ENCODE results near the gene GRIK3.

The GRIK3 gene

GRCh38 chr1:36807262-36807661, 227.1 kb downstream of the GRIK3 start:
- DNase-seq, result no peak

DNA sequence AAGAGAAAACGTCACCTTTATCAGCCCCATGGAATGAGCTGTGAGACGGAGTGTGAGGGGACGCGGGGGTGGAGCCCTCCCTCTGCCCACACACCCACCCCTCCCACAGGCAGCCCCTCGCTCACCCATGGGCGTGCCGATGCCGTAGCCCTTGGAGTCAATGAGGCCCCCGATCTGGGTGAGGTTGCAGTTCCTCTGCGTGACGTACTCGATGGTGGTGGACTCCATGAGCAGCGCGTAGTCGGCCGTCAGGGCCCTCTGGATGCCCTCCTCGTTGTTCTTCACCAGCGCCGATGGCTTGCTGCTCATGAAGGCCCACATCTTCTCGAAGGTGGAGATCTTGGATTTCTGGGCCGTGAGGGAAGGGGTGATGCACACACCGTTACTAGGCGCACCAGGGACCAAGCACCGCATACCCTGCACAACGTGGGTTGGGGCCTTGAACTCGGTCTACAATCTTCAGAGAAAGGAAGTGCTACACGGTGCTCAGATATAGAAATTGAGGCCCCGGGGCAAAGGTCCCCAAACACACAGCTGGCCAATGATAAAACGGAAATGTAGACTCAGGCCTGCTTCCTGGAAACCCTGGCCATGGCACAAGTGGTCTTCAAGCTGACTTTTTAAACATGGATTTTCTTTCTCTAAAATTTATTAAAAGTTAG, 228.2 kb downstream of the GRIK3 start:
- no peak for DNase-seq

GRCh38 chr1:36804669-36805314, 229.5 kb downstream of the GRIK3 start:
- no peak for DNase-seq

GRCh38 chr1:36803868-36804570, 230.3 kb downstream of the GRIK3 start:
- DNase-seq, result no peak

GRCh38 chr1:36802018-36802417, 232.3 kb downstream of the GRIK3 start:
- DNase-seq, result no peak

DNA sequence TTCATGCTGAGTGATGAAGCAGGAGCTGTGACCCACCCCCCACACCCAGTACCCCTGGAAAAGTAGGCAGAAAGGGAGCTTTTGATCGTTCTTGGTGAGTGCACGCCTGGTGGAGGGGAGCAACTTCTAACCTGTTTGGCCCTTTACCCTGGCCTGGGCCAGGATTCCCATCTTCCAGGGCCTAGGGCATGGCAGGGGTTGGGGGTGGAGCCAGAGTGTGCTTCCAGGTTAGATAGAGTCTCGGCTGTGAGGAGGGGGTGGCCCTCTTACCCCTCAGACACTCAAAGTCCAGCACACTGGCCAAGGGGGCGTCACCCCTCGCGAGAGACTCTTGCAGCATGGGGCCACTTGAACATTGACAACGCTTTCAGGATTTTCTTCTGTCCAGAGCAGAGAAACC, 236.6 kb downstream of the GRIK3 start:
- DNase-seq, result no peak

- no peak for DNase-seq
Measured at GRCh38 chr1:36796733-36797132, 237.6 kb downstream of the GRIK3 start.

GRCh38 chr1:36796106-36796590, 238.2 kb downstream of the GRIK3 start:
- DNase-seq, result no peak

- no peak for DNase-seq
Measured at GRCh38 chr1:36794460-36794859, 239.9 kb downstream of the GRIK3 start.

DNA sequence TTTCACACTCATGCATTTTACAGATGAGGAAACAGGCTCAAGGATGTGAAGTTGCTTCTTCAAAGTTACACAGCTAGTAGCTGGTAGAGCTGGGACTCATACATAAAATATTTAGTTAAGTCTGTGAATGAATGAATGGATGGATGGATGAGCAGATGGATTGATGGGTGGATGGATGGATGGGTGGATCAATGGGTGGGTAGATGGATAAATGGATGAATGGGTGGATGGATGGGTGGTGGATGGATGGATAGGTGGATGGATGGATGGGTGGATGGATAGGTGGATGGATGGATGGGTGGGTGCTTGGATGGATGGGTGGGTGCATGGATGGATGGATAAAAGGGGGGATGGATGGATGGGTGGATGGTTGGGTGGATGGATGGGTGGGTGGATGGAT, 240.9 kb downstream of the GRIK3 start:
- no peak for DNase-seq

- DNase-seq, result no peak
Measured at GRCh38 chr1:36792292-36792691, 242.0 kb downstream of the GRIK3 start.

- DNase-seq, result no peak
Measured at GRCh38 chr1:36790191-36790590, 244.1 kb downstream of the GRIK3 start.

DNA sequence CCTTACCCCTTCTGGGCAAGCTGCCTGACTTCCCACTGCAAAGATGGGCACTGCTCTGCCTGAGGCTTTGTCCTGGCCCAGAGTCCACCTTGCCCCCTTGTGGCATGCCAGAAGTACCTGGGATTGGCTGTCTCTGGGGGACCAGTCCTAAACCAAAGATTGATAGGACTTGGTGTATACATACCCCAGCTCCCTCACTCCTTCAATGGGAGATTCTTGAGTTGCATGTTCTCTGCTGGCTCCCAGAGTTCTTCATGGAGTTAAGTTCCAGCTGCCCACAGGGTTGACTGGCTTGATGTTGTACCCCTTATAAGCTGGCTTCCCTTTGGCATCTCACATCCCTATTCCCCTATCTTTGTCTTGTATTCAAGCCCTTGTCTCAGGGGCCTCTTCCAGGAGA, 244.8 kb downstream of the GRIK3 start:
- no peak for DNase-seq

DNA sequence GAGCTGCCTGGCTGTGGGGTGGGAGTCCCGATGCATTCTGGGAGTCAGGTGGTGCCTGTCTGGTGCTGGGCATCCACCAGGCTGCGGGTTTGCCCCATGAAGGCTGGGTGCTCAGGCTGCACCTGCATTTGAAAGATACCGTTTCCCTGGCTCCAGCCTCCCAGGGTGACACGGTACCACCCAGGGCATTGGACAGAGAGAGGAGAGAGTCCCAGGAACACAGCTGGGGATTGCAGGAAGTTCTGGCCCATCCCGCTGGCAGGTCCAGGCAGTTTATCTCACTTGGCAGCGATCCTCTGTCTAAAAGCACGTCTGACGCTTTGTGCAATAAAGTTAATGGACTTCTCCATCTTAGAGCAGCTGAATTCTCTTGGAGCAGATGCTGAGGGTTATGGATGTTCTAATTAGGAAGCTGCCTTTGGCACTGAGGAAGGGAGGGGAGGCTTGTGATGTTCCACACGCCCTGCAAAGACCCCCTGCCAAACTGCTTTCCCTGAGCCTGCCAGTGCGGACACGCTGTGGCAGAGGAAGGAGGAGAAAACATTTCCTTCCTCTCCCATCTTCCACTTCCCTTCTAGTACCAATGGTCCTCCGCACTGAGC, 246.9 kb downstream of the GRIK3 start:
- no peak for DNase-seq

- DNase-seq, result no peak
Measured at GRCh38 chr1:36786425-36786824, 247.9 kb downstream of the GRIK3 start.

GRCh38 chr1:36784147-36784859, 250.0 kb downstream of the GRIK3 start:
- no peak for DNase-seq

- DNase-seq, result no peak
Measured at GRCh38 chr1:36783475-36783874, 250.8 kb downstream of the GRIK3 start.

- no peak for DNase-seq
Measured at GRCh38 chr1:36782785-36783184, 251.5 kb downstream of the GRIK3 start.

GRCh38 chr1:36782085-36782484, 252.2 kb downstream of the GRIK3 start:
- DNase-seq, result no peak

- no peak for DNase-seq
Measured at GRCh38 chr1:36781098-36781497, 253.2 kb downstream of the GRIK3 start.

DNA sequence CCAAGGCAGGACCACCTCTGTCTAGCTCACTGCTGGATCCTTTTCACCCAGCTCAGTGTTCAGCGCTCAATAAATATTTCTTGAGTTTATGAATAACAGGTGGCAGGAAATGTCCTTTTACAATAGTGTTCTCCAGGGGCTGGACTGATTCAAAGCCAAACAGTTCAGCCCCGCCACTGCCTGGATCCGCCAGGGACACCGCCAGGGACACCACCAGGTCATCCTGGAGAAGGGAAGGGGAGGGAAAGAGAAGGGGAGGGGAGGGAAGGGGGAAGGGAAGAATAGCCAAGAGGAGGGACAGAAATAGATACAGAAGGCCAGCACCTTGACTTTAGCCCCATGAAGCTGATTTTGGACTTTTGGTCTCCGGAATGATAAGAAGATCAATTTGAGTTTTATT, 255.6 kb downstream of the GRIK3 start:
- DNase-seq, result no peak

GRCh38 chr1:36776948-36777831, 257.1 kb downstream of the GRIK3 start:
- no peak for DNase-seq

All from amniotic stem cell (primary cell).